HG02588 (cell line): ENCODE results near the gene CLTCL1.

ENCODE experiments used
- ATAC-seq: cut with Tn5 transposase; IDR thresholded peaks from one replicate; pipeline ENCODE4 v1.9.1; 2021; ENCODE audit warnings: mild to moderate bottlenecking, moderate library complexity; ENCODE audit not compliant: unreplicated experiment

The CLTCL1 gene

GRCh38 chr22:19152942-19153883, 138.3 kb downstream of the CLTCL1 start:
- no peak for ATAC-seq

DNA sequence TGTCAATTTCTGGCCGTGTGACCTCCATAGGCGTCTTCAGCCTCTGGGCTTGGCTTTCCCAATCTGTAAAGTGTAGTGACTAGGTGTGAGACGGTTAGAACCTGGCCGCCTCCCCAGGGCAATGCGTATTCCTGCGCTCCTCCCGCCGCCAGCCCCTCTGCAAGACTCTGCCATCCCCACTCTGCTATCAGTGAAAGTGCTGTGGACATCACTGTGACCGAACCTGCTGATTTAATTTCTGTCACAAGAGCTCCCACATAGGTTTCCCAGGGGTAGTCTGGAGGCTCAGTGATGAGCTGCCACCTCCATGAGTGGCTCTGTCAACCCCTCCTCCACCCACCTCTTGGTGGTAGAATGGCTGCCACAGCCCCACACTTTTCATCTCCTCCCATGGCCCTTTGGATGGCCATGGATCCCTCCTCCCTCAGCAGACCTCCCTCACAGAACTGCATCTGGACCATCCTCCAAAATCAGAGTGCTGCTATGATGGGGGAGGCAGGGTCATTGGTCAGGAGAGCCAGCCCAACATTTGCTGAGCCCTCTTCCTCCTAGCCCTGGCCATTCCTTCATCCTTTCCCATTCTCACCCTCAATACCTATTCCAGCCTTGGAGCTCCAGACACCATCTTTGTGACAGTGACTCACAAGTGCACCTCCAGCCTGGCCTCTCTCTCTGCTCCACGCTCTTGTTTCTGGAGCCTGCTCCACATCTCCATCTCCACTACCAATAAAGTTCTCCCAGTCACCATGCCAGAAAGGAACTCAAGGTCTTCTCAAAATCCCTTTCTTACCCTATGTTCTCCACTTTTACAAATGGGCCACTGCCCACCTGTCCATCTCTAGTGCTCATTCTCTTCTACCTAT, 140.0 kb downstream of the CLTCL1 start:
- no peak for ATAC-seq

GRCh38 chr22:19150482-19151328, 140.8 kb downstream of the CLTCL1 start:
- no peak for ATAC-seq

DNA sequence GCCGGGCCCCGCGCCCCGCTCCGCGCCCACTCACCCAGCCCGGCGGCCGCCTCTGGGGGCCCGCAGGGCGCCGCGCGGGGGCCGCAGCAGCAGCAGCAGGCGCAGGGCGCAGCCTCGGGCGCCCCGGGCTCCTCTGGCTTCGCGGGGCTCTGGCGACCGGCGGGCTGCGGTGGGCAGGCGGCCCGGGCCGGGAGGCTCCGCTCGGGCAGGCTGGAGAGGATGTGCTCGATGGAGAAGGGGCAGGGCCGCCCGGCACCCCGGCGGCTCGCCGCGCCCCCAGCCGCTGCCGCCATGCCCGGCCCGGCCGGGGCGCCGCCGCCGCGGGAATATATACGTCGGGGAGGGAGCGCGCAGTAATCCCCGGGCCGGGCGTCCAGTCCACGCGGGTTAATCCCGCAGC, 141.5 kb downstream of the CLTCL1 start, which contains the start of gene GSC2:
GSC2 (minus strand) TSS at position 302 of the 400 bp plus-strand sequence; CDS start at position 293, 9 bp downstream.
- no peak for ATAC-seq

- no peak for ATAC-seq
Observed at GRCh38 chr22:19149047-19149883, 142.3 kb downstream of the CLTCL1 start.

- ATAC-seq, result no peak
Observed at GRCh38 chr22:19148417-19149046, 143.0 kb downstream of the CLTCL1 start.

DNA sequence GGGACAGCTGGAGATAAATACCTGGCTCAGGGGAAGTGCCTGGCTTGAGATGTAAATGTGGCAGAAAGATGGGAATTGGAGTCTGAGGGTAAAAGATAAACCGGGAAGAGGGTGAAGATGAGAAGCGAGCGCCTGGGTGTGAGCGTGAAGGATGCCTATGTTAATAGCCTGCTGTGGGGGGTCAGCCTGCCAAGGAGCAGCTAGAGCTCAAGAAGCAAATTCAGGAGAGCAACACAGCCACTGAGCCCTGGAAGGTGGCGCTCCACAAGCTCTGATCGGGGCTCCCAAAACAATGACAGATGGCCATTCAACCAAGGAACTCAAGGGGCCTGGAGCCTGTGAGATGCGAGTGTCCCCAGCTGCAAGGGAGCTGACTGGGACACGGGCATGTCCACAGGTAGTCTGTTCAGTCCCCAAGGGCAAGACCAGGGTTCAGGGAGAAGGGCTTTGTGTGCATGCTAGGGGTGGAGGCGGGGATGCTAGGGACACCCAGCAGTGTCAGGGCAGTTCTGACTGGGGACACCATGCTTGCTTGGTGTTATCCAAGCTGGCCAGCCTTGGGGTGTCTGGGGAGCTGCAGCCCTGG, 144.2 kb downstream of the CLTCL1 start:
- no peak for ATAC-seq

GRCh38 chr22:19146215-19146968, 145.1 kb downstream of the CLTCL1 start:
- ATAC-seq, result no peak

DNA sequence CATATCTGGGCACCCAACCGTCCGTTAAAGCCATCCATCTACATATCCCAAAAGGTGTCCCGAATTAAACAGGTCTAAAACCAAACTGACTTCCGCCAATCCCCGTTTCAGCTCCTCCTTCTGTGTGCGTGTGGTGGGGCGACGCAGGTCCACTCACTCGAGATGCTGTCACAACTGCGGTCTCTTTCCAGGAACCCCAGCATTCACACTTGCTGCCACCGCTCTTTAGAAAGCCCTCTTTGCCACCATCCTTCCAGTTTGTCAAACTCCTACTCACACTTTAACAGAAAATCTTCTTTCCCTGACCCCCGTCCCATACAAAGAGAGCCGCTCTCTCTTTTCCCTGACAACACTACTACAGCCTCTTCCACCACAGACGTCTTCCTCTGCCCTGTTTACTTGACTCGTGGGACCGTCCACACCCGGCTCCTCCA, 147.5 kb downstream of the CLTCL1 start:
- ATAC-seq, result no peak

DNA sequence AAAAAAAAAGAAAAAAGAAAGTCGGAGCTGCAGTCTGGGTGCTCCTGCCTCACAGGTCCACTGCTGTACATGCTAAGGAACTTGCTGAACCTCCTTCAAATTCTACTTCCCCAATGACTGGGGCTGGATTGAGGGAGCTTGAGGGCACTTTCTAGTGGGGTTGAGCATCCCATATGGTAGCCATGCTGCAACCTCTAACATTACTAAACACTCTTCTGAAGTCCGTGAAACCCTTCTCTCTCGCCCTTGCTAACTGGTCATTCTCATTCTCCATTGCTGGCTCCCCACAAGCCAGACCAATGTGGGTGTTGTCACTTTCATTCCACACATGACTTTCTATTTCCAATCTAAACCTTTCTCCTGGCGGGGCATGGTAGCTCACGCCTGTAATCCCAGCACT, 148.3 kb downstream of the CLTCL1 start:
- ATAC-seq, result no peak

GRCh38 chr22:19142394-19142793, 149.1 kb downstream of the CLTCL1 start:
- ATAC-seq, result no peak

- ATAC-seq, result no peak
Observed at GRCh38 chr22:19139974-19140373, 151.5 kb downstream of the CLTCL1 start.

DNA sequence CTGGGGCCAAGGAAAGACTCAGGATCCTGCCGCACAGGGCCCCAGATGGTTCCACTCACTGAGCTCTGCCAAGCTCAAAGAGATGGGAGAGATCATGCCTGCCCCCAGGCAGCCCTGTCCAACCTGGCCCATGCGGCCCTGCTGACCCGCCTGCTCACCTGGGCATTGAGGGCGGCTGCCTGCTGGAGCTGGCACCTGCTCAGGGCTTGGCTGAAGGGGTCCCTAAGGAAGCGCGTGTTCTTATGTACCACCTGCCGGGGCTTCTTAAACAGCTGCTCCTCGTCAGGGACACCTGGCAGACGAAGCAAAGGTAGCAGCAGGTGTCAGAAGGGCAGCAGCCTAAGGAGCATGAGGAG, 152.5 kb downstream of the CLTCL1 start:
- no peak for ATAC-seq

DNA sequence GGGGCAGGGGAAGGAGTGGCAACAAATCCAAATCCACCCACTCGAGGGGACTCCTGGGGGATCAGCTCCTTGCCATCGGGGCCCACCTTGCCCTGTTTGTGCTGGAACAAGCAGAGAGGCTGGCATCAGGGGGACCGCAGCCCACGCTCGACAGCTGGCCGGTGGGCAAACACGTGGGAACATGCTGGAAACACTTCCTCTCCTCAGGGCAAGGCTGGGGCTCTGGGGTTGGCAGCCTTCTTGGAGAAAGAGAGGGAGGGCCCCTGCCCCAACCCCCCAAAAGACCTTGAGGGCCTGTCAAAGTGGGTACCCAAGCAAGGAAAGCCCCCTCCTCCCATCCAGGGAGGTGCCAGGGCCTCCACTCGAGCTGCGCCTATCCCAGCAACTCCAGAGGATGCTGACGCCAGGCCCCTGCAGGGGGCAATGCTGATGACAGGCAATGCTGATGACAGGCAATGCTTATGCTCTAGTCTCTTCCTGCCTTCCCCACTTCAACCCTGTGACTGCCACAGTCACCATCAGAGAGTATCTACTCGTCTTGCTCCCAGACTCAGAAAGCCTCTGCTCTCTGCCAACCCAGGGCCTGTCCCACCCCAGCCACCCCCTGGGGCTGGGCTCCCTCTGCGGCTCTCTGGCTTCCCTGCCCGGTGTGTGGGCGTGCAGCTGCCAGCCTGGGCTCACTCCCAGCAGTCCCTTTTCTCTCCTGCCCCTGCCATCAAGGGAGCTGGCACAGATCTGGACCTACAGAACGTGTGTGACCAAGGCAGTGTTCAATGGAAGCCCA, 153.1 kb downstream of the CLTCL1 start:
- ATAC-seq, result no peak

- ATAC-seq, result no peak
Observed at GRCh38 chr22:19137384-19138216, 153.9 kb downstream of the CLTCL1 start.

- no peak for ATAC-seq
Observed at GRCh38 chr22:19136915-19137314, 154.6 kb downstream of the CLTCL1 start.

GRCh38 chr22:19134874-19135273, 156.6 kb downstream of the CLTCL1 start:
- ATAC-seq, result no peak
